Astrocyte of the spinal cord (primary cell): ENCODE data around the gene MED13L.

Experiments
- DNase-seq: peaks from one replicate; pipeline ENCODE4 v3.0.0; 2011; ENCODE audit warnings: low read depth, low spot score
- H3K4me3 ChIP-seq: 2 replicates; pipeline ENCODE4 v1.5.1; 2011; ENCODE audit warnings: low read depth, mild to moderate bottlenecking, low read length, moderate library complexity
- CTCF ChIP-seq: IDR thresholded peaks from 2 replicates; pipeline ENCODE4 v1.5.1; 2012; ENCODE audit warnings: low read depth, mild to moderate bottlenecking, low read length, inconsistent platforms
- in situ Hi-C: cut with HindIII; loops from 2 replicates; pipeline ENCODE4 v1.10.0; 2017; ENCODE audit warnings: low sequenced_read_pairs

MED13L gene

GRCh38 chr12:116164250-116165035, 113.0 kb downstream of the MED13L start:
- peak; percentile 43 for DNase-seq
- no peak overlapping the region for H3K4me3 ChIP-seq
- in situ Hi-C loops: no loop called here
- TF ChIP-seq CTCF: no peak

GRCh38 chr12:116162071-116162470, 115.4 kb downstream of the MED13L start:
- no peak for DNase-seq
- H3K4me3 ChIP-seq: no peak overlapping the region
- no peak for TF ChIP-seq CTCF
- in situ Hi-C loops: no loop called here

GRCh38 chr12:116161588-116161987, 115.9 kb downstream of the MED13L start:
- H3K4me3 ChIP-seq: no peak overlapping the region
- no peak for TF ChIP-seq CTCF
- in situ Hi-C loops: no loop called here
- no peak for DNase-seq

GRCh38 chr12:116160883-116161458, 116.5 kb downstream of the MED13L start:
- DNase-seq: no peak
- in situ Hi-C loops: no loop called here
- H3K4me3 ChIP-seq: no peak overlapping the region
- no peak for TF ChIP-seq CTCF

GRCh38 chr12:116160231-116160630, 117.3 kb downstream of the MED13L start:
- DNase-seq: no peak
- H3K4me3 ChIP-seq: no peak overlapping the region
- TF ChIP-seq CTCF: no peak
- in situ Hi-C loops: no loop called here

- DNase-seq: no peak
- in situ Hi-C loops: no loop called here
- no peak overlapping the region for H3K4me3 ChIP-seq
- TF ChIP-seq CTCF: no peak
Observed at GRCh38 chr12:116159593-116160200, 117.8 kb downstream of the MED13L start.
